ENCODE data around the gene NKD2. TPM values are rescaled to one million over a fixed set of nuclear protein-coding genes. Genes with fewer than 3 reads are reported as not detected.

NKD2 gene
- total RNA-seq, 1 donor from 2014 or later: 20.6 TPM

DNA sequence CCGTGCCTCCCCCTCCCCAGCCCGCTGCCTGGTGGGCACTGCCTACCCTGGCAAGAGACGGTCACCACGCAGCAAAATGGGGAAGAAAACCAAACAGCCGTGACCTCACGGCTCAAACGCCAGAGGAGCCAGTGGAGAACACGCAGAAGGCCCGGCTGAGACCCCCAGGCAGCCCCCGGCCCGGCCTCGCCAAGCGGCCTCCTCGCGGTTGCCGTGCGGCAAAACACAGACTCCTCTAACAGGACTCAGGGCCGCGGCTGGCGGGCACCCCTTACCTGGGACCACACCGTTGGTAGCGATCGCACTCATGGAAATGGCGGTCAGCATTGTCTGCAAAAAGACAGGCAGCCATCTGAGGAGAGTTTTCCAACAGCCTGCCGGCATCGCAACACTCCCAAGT, 79.4 kb downstream of the NKD2 start:
- TF ChIP-seq CTCF (conservative IDR thresholded peaks at IDR 0.05): no peak
- H3K27ac Mint-ChIP-seq (ENCODE audit: unreplicated experiment): no peak overlapping the region
- H3K27me3 Mint-ChIP-seq (ENCODE audit: low read depth): no peaks in the 10 kb centered on the region
- no peak for DNase-seq (ENCODE audit: low read depth, low spot score)
- no peaks in the 10 kb centered on the region for H3K9me3 Mint-ChIP-seq
- no peaks in the 10 kb centered on the region for H3K4me1 Mint-ChIP-seq
- H3K36me3 Mint-ChIP-seq (ENCODE audit: low read depth): no peaks in the 10 kb centered on the region
- H3K4me3 Mint-ChIP-seq: no peak overlapping the region

Small RNA genes lying within 50 kb of the gene (microRNA-seq; reads per million reads assigned to microRNA genes)
- not detected for gene MIR4635

Other genes starting within 250 kb of the NKD2 start
- gene ZDHHC11B, start 224.1 kb upstream of the NKD2 start, total RNA-seq: 3.0 and 3.5 TPM in 2 replicates
- 14.5 and 17.2 TPM in 2 replicates for gene ZDHHC11, start 157.8 kb upstream of the NKD2 start, total RNA-seq
- gene BRD9, start 116.0 kb upstream of the NKD2 start, total RNA-seq: 77.3 and 80.1 TPM in 2 replicates
- 27.6 and 32.6 TPM in 2 replicates for gene TRIP13, start 115.9 kb upstream of the NKD2 start, total RNA-seq
- 34.7 and 40.7 TPM in 2 replicates for gene SLC12A7, start 103.3 kb downstream of the NKD2 start, total RNA-seq
- not detected in 2 replicates for gene SLC6A19, start 192.8 kb downstream of the NKD2 start, total RNA-seq
- not detected in 2 replicates for gene SLC6A18, start 216.6 kb downstream of the NKD2 start, total RNA-seq